ENCODE results near the gene OR6C3. TPM values are rescaled to one million over a fixed set of nuclear protein-coding genes. Genes with fewer than 3 reads are reported as not detected.

Gene OR6C3
- total RNA-seq: not detected

- no peaks in the 10 kb centered on the region for H3K27me3 ChIP-seq (replicated peaks; ENCODE audit: insufficient read depth)
- no peak for ATAC-seq (ENCODE audit: insufficient number of reproducible peaks, low FRiP score, low read depth)
- TF ChIP-seq CTCF (IDR thresholded peaks at IDR 0.05): no peak
Observed at GRCh38 chr12:55330446-55330845, at the start of gene OR6C3. Gene OR6C3, plus strand, starts transcription at chr12:55330746. Its CDS starts 955 bp downstream, at chr12:55331701.

GRCh38 chr12:55280991-55281390 lies 49.6 kb upstream of the OR6C3 start:
- Histone ChIP-seq H3K27me3 (replicated peaks; ENCODE audit: insufficient read depth) (no peaks in the 10 kb centered on the region), H3K36me3 (no peaks in the 10 kb centered on the region), H3K4me1 (ENCODE audit: control insufficient read depth in 1 of 2, low read depth in 2 of 2) (no peaks in the 10 kb centered on the region), H3K9me3 (no peaks in the 10 kb centered on the region), H3K4me3 (no peak overlapping the region), H3K27ac (no peak overlapping the region)
- no peak for ATAC-seq (ENCODE audit: insufficient number of reproducible peaks, low FRiP score, low read depth)
- no peak for DNase-seq (ENCODE audit: low spot score)
- no peak for TF ChIP-seq CTCF (IDR thresholded peaks at IDR 0.05)

More at GRCh38 chr12:55330446-55330845, at the start of gene OR6C3:
- H3K4me3 ChIP-seq: no peak within 1 kb of the TSS
- H3K9me3 ChIP-seq: no peaks in the 10 kb centered on the region
- no peak within 1 kb of the TSS for H3K27ac ChIP-seq
- no peaks in the 10 kb centered on the region for H3K36me3 ChIP-seq
- no peaks in the 10 kb centered on the region for H3K4me1 ChIP-seq (ENCODE audit: control insufficient read depth in 1 of 2, low read depth in 2 of 2)
- DNase-seq (ENCODE audit: low spot score): no peak

GRCh38 chr12:55289999-55290398 lies 40.5 kb upstream of the OR6C3 start:
- Histone ChIP-seq H3K4me1 (ENCODE audit: control insufficient read depth in 1 of 2, low read depth in 2 of 2) (no peaks in the 10 kb centered on the region), H3K27me3 (replicated peaks; ENCODE audit: insufficient read depth) (no peaks in the 10 kb centered on the region), H3K4me3 (no peak overlapping the region), H3K36me3 (no peaks in the 10 kb centered on the region), H3K9me3 (no peaks in the 10 kb centered on the region), H3K27ac (no peak overlapping the region)
- DNase-seq (ENCODE audit: low spot score): no peak
- ATAC-seq (ENCODE audit: insufficient number of reproducible peaks, low FRiP score, low read depth): no peak
- TF ChIP-seq CTCF (IDR thresholded peaks at IDR 0.05): no peak

- no peak for TF ChIP-seq CTCF (IDR thresholded peaks at IDR 0.05)
- no peaks in the 10 kb centered on the region for H3K9me3 ChIP-seq
- DNase-seq (ENCODE audit: low spot score): no peak
- no peaks in the 10 kb centered on the region for H3K27me3 ChIP-seq (replicated peaks; ENCODE audit: insufficient read depth)
- ATAC-seq (ENCODE audit: insufficient number of reproducible peaks, low FRiP score, low read depth): no peak
- H3K4me3 ChIP-seq: no peak within 1 kb of the TSS
- H3K4me1 ChIP-seq (ENCODE audit: control insufficient read depth in 1 of 2, low read depth in 2 of 2): no peaks in the 10 kb centered on the region
- no peaks in the 10 kb centered on the region for H3K36me3 ChIP-seq
- H3K27ac ChIP-seq: no peak within 1 kb of the TSS
Observed at GRCh38 chr12:55296469-55296868, 34.1 kb upstream of the OR6C3 start, which contains the start of gene OR6C6. Gene OR6C6, minus strand, starts transcription at chr12:55296569. Its CDS starts 1,337 bp downstream, at chr12:55295232.

GRCh38 chr12:55314043-55314442 lies 16.5 kb upstream of the OR6C3 start, which contains the start of gene OR6C1:
Gene OR6C1, plus strand, starts transcription at chr12:55314343. Its CDS starts 6,257 bp downstream, at chr12:55320600.
- Histone ChIP-seq H3K4me3 (no peak within 1 kb of the TSS), H3K27me3 (replicated peaks; ENCODE audit: insufficient read depth) (no peaks in the 10 kb centered on the region), H3K27ac (no peak within 1 kb of the TSS), H3K4me1 (ENCODE audit: control insufficient read depth in 1 of 2, low read depth in 2 of 2) (no peaks in the 10 kb centered on the region), H3K9me3 (no peaks in the 10 kb centered on the region), H3K36me3 (no peaks in the 10 kb centered on the region)
- no peak for ATAC-seq (ENCODE audit: insufficient number of reproducible peaks, low FRiP score, low read depth)
- TF ChIP-seq CTCF (IDR thresholded peaks at IDR 0.05): no peak
- DNase-seq (ENCODE audit: low spot score): no peak
